HG02642 (cell line): Measurements from ENCODE around the gene LMF2.

Source experiments
- ATAC-seq: cut with Tn5 transposase; IDR thresholded peaks from one replicate; pipeline ENCODE4 v1.9.1; 2021; ENCODE audit warnings: mild to moderate bottlenecking; ENCODE audit not compliant: unreplicated experiment, poor library complexity

Gene LMF2

DNA sequence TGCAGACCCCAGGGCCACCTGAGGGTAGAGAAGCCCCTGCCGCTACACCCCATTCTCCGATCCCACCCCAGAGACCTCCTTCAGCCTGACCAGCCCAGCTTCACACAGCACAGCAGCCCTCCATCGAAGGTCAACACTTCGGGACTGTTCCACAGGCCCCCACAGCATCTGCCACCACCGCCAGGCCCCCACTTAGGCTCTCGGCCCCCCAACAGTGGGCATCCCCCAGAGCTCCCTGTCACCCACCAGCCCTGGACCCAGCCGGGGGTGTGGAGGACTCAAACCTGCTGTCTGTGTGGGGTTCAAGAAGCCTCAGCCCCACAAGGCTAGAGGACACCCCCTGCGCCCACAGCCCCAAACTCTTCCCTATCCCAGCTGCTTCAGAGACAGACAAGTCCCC lies 38.9 kb downstream of the LMF2 start:
- ATAC-seq = no peak

DNA sequence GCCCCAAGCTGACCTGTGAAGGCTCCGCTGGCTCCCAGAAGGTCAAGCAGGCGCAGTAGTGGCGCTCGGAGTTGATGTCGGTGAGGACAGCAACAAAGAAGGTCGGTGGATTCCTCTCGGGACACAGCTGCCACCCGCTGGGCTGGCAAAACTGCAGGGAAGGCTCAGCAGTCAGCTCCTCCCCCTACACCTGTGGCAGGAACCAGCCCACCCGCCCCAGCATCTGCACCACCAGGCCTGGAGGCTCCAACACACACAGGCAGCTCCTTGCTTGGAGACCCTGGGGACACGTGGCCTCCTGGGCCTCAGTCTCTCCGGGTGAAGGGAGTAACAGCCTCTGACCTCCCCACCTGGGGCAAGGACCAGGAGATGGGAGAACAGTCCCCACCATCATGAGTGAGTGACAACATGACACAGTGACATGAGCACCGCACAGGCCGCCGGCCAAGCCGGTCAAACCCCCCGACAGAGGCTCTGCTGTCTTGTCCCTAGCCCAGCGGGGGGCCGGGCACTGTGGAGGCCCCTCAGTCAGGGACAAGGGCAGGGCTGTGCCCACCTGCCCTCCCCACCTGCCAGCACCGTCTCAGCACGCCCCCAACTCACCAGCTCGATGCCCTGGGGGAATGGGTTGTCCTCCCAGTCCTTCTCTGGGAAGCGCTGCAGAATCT lies 39.6 kb downstream of the LMF2 start:
- ATAC-seq = no peak

DNA sequence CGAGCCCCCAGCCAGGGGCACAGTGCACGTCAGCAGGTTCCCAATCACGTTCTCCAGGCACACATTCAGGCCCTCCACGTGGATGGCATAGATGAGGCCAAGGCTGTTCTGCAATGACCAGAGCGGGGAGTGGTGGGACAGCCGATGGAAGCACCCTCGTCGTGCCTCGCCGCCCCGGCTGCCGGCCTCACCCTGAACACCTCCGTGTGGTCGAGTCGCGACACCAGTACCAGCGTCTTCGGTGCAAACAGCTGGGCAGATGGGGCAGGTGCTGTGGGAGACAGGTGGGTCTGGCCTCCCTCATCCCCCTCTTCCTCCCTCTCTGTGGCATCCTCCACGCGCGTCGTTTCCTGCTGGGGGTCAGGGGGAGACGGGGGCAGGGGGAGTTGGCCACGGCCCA lies 40.2 kb downstream of the LMF2 start:
- no peak for ATAC-seq

DNA sequence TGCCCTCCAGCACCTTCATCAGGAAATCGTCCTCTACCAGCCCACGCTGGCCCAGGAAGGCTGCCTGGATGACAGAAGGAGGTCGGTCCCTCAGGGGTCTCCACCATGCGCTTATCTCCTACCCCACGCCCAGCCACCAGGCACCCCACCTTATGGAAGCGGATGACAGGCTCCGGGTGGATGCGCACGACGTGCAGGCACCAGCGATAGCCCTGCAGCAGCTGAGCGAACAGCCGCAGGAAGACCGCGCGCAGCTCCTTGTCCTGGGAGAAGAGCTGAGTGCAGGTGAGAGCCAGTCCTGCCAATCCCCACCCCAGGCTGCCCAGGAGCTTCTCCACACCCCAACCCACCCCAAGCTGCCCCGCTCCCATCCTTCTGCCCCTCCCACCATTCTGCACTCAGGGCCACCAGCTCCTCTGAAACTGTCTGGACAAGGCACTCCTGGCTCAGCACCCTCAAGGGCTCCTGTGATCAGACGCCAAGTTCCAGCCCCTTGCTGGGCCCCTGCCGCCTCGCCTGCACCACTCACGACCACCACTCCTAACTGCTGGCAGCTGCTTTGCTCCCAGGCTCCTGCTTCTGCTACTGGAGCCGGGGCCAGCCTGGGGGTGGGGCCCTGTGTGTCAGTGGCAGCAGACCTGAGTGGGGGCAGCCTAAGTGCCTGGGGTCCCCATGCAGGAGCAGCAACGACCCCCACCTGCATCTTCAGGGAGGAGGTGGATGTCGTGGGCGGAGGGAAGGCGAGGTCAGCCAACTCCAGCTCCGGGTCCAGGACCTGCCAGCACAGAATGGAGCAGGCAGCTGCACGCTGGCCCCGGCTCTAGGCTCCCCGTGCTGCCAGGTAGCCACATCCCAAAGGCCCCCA lies 42.2 kb downstream of the LMF2 start:
- no peak for ATAC-seq

DNA sequence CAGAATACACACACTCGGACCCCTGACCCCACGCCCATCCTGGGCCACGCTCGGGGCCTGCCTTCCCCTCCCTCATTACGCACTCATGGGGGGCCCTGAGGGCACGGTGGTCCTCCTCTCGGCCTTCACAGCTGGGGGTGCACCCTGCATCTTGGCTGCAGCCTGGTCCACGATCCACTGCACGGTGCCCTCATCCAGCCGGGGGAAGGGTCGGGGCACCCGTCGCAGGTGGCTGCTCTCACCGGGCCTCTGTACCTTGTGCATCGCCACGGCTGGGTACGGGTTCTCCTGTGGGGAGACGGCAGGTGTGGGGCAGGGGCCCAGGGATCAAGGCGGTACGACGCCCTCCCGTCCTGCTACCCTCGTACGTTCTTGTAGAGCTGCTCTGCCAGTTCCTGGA lies 43.1 kb downstream of the LMF2 start:
- no peak for ATAC-seq

DNA sequence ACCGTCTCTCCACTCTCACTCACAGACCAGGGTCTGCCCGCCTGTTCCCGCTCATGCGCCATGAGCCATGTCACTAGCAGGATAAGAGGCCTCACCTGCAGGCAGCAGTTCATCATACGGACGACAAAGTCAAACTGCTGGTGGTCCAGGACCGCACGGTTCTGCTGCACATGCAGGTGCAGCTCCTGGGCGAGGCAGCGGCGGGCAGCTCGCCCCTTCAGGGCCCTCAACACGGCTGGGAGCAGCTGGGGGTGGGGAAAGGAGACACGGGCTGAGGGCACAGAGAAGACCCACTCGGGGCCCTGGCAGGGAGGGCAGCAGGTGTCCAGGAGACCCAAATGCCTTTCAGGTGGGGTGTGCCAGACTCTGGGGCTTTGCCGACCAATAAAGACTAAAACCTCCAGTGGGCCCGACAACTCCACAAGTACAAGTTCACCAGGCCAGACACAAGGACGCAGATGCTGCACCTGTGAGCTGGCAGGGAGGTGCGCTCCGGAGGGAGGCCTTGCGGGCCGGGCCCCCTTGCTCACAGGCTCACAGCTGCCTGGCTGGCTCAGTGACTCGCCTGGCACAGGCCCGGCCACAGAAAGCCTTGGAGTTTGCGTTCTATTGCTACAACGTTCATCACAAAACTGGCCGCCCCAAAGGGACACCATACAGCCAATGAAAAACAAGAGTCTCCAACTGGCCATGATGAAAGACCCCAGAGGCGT lies 44.2 kb downstream of the LMF2 start:
- ATAC-seq = no peak

DNA sequence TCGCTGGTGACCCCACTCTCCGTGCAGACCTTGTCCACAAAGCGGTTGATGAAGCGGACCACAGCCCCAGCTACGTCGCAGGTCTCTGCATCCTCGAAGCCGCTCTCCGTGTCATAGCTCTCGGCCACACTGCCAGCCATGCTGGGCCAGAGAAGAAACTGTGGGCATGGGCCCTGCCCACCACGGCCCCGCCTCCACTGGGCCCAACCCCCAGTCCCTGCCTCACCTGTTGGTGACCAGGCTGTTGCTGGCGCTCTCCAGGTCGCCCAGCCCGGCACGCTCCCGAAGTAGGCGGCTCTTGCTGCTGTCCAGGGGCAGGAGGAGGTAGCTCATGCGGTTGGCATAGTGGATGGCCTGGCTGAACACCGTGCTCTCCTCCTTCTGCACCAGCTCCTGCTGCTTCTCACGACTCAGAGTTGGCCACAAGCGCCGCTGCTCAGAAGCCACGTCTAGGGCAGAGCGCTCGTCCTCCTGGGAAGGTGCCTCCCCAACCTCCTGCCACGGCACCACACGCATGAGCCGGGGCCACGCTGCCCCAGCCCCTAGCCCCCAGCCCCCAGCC lies 45.4 kb downstream of the LMF2 start:
- no peak for ATAC-seq

DNA sequence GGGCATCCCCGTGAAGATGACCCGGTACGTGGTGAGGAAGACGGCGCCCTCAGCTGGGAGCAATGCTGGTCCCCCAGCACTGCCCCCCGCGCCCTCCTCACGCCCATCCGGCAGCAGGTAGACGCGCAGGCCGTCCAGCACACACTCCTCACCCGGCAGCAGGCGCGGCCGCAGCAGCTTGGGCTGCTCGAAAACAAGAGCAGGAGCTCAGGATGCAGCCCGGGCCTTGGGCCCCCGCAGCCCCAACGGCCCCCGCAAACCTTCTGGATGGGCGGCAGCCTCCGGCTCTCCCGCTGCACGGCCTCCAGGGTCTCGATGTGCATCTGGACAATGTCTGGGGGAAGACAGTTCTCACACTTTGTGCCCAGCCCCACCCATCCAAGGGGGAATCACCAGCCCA lies 46.0 kb downstream of the LMF2 start:
- no peak for ATAC-seq

DNA sequence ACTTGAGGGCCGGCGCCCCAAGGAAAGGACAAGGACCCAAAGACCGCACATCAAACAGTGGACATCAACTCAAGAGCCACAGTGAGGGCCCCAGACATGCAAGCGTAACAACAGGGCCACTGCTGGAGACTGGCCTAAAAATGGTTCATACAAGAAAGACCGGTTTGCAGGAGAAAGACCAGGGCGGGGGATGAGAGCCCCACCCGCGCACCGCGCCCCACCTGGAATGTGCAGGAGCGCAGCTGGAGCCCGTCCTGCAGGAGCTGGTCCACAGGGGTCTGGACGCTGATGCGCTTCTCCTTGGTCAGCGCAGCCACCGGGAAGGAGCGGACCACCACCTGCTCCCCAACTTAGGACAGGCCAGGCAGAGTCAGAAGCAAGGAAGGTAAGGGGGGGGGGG lies 46.6 kb downstream of the LMF2 start:
- no peak for ATAC-seq

DNA sequence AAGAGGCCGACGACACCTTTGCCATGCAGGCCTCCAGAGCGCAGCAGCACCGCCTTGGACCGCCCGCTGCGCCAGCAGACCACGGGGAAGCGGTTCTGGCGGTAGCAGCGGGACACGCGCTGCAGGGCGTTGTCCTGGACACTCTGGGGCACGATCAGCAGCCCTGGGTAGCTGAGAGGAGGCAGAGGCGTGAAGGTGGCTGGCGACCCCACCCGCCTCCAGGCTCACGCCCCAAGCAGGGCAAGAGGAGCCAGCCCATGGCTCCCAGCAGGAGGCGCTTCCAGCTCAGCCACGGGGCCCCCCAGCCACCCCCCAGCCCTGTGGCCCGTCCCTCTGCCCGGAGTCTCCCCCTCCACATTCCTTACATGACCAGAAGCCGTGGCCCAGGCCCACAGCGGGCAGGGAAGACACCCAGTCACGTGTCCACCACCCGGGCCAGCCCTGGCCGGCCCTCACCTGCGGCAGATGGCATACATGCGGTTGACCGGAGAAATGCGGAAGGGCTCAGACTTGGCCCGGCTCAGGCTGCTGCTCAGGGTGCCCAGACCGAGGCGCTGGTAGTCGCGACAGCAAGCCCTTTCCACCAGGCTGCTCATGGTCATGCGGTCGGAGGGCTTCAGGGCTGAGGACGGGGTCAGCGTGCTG lies 47.9 kb downstream of the LMF2 start:
- ATAC-seq = no peak

DNA sequence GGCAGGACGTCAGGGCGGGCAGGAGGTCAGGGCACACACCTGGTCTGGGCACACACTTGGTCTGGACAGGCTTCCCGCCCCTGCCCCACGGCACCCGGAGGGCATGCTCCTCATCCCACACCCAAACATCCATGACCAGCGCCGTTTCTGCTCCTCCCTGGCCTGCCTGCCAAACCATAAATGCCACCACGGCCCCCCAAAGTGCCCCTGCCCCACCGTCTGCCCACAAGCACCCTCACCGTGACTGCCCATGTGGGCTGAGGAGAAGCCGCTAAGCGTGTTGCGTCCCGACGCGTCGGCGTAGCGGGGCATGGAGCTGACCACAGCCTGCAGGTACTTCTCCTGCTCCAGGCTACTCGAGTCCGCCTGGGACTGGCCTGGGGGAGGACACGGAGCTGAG lies 48.5 kb downstream of the LMF2 start:
- no peak for ATAC-seq

DNA sequence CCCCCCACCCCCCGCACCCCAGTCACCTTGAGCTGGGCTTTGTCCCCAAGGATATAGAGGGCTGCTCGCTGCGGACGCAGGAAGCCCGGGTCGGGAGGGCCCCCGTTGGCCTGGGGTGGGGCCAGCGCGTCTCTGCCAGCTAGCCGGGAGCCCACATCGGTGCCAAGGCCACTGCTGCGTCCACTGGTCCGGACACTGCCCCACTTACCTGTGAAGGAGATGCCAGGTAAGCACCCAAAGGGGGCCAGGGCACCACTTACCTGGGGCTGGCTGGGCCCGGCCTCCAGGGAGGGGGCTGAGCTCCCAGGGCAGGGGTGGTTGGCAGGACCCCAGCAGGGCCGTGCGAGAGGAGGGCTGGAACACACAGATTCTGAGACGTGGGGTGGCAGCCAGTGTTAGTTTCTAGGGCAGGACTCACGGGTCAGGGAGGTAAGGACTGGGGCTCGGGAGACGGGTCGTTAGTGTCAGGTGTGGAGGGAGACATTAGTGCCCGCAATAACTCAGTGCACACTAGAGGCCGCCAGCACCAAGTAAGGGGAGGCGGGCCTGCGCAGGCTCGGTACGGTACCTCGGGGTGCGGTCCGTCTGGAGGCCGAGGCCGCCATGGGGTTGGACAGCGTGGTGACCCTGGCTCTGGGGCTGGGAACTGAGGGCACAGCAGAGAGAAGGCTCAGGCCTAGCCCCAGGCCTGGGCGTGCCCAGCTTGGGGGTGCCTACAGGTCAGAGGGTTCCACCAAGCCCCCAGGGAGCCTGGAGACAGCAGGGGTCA lies 50.9 kb downstream of the LMF2 start:
- ATAC-seq = no peak

DNA sequence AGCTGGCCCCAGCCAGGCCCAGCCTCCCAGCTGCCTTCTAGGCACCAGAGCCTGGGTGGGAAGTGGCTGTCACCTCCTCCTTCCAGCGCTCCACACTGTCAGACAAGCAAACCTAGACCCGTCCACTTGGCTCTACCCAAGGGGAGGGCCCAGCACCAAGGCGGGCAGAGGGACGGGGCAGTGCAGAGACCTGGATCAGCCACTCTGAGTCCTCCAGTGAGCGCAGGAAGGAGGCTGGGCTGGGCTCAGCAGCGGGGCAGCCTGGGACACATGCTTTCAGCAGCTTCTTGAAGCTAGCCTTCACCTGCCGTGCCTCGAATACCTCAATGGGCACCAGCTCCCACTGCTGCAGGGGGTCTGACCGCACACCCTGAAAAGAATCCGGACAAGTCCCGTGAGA lies 51.5 kb downstream of the LMF2 start:
- no peak for ATAC-seq

DNA sequence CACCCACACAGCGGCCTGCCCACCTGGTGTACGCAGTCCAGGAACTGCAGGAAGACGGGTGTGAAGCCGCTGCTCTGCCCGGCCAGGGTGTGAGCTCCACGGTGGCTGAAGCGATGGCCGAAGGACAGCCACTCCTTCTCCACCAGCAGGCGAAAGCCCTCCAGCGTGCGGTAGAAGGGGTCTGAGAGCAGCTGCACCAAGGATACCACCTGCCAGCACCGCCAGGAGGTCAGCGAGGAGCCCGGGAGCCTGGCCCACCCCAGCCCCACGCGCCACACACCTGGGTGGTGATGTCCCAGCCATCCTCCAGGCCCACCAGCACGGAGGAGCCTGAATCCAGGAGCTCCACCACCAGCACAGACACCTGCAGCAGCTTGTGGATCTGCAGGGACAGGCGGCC lies 52.3 kb downstream of the LMF2 start:
- ATAC-seq = no peak

DNA sequence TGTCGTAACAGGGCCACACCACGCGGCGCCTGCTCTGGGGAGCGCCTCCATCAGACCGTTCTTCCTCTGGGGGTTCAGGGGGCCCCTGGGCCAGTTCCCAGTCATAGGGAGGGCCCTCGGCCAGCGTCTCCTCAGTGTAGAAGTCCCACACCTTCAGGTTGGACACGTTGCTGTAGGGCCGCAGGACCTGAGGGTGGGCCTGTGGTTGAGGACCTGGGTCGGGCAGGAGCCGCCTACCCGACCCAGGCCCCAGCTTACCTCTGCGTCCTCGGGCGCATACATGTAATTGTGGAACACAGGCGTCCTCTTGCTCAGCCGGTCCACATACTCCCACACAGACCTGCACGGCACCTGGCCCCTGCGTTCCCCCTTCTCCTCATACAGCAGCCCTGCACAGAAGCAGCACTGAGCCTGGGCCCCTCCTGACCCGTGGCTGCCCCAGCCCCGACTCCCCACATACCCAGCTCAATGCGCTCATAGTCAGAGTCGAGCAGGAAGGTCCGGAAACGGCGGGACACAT lies 52.9 kb downstream of the LMF2 start:
- ATAC-seq = no peak
